ENCODE results near the gene FILIP1L.

GRCh38 chr3:99921377-99921695 is 193.0 kb downstream of the FILIP1L start:
- TF ChIP-seq ZBTB7A (IDR thresholded peaks at IDR 0.05; ENCODE audit: low read depth) (no peak), NFIC (IDR thresholded peaks at IDR 0.05) (no peak), RAD21 (IDR thresholded peaks at IDR 0.05; ENCODE audit: low read depth) (no peak), FOXM1 (IDR thresholded peaks at IDR 0.05; ENCODE audit: borderline replicate concordance, low read depth) (no peak), CREB1 (IDR thresholded peaks at IDR 0.05; ENCODE audit: low read depth) (no peak)
